DOHH2 (cell line): Measurements from ENCODE around the gene CLDN2.

ENCODE experiments used
- CTCF ChIP-seq: fragments of 200-600 bp; sonication (generic); IDR thresholded peaks from one replicate; pipeline ENCODE4 v1.5.1; 2014; ENCODE audit warnings: antibody characterized with exemption, mild to moderate bottlenecking, low read depth, low read length; ENCODE audit not compliant: poor library complexity, severe bottlenecking
- EZH2phosphoT487 ChIP-seq: fragments of 200-600 bp; sonication (generic); IDR thresholded peaks from 2 replicates; pipeline ENCODE4 v1.6.1; 2017; ENCODE audit warnings: borderline replicate concordance, mild to moderate bottlenecking, antibody characterized with exemption, low read length, moderate library complexity, mixed read lengths

DNA sequence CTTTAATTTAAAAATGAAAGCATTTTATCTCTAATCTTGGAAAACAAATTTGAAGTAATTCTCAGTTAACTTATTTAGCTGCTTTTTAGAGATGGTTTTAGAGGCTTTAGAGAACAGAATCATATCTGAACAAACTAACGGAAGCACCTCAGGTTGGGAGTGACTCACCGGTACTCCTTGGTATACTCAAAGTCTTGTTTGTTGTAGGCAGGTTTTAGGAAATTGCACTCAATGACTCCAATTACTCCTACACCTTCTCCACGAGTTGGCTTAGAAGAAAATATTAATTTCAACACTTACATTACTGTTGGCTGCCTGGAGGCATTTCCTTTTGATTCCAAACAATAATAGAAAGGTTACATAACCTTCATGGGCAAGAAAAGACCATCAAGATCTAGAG is 56.2 kb downstream of the CLDN2 start:
- TF ChIP-seq EZH2phosphoT487 (no peak), CTCF (no peak)
